HL-60 (cell line): ENCODE results near the gene KCNQ1OT1.

Experiments
- DNase-seq, 2 experiments: peaks; one replicate each; pipeline ENCODE4 v3.0.0-alpha.2; 2010 to 2020; ENCODE audit warnings: low read depth in 1 of 2, low spot score in 1 of 2
- H3K27ac ChIP-seq: fragments of 250-450 bp; sonication (Bioruptor Pico); replicated peaks from 2 replicates; pipeline ENCODE4 v1.5.1; 2020; ENCODE audit warnings: mild to moderate bottlenecking, moderate library complexity
- H3K27me3 ChIP-seq: fragments of 250-450 bp; sonication (Bioruptor Pico); 2 replicates; pipeline ENCODE4 v1.5.1; 2021; ENCODE audit warnings: mild to moderate bottlenecking, moderate library complexity; ENCODE audit not compliant: insufficient read depth, poor library complexity, severe bottlenecking
- H3K4me3 ChIP-seq: replicated peaks from 2 replicates; pipeline ENCODE4 v1.5.1; 2011; ENCODE audit warnings: mild to moderate bottlenecking, control low read depth, low read length; ENCODE audit not compliant: insufficient read depth
- CTCF ChIP-seq: IDR thresholded peaks from one replicate; pipeline ENCODE4 v1.5.1; 2011; ENCODE audit warnings: low read length, control low read depth, inconsistent platforms; ENCODE audit not compliant: insufficient read depth
- GABPA ChIP-seq: IDR thresholded peaks from 2 replicates; pipeline ENCODE4 v1.6.1; 2012; ENCODE audit warnings: low read depth
- POLR2AphosphoS5 ChIP-seq: IDR thresholded peaks from 2 replicates; pipeline ENCODE4 v1.6.1; 2012; ENCODE audit warnings: low read depth
- SPI1 ChIP-seq: IDR thresholded peaks from 2 replicates; pipeline ENCODE4 v1.6.1; 2012; ENCODE audit warnings: low read depth, mild to moderate bottlenecking, borderline replicate concordance
- TF ChIP-seq, protein P1 (sequence below): IDR thresholded peaks from 2 replicates; pipeline ENCODE4 v1.6.1; 2012; ENCODE audit warnings: low read depth; ENCODE audit not compliant: insufficient replicate concordance

Gene KCNQ1OT1

GRCh38 chr11:2663506-2663905 is 36.3 kb downstream of the KCNQ1OT1 start:
- no peaks in the 10 kb centered on the region for H3K27me3 ChIP-seq
- H3K27ac ChIP-seq = no peak overlapping the region
- DNase-seq = no peak
- TF ChIP-seq SPI1 = no peak
- no peak for TF ChIP-seq CTCF
- no peak for TF ChIP-seq POLR2AphosphoS5
- TF ChIP-seq, protein P1, sequence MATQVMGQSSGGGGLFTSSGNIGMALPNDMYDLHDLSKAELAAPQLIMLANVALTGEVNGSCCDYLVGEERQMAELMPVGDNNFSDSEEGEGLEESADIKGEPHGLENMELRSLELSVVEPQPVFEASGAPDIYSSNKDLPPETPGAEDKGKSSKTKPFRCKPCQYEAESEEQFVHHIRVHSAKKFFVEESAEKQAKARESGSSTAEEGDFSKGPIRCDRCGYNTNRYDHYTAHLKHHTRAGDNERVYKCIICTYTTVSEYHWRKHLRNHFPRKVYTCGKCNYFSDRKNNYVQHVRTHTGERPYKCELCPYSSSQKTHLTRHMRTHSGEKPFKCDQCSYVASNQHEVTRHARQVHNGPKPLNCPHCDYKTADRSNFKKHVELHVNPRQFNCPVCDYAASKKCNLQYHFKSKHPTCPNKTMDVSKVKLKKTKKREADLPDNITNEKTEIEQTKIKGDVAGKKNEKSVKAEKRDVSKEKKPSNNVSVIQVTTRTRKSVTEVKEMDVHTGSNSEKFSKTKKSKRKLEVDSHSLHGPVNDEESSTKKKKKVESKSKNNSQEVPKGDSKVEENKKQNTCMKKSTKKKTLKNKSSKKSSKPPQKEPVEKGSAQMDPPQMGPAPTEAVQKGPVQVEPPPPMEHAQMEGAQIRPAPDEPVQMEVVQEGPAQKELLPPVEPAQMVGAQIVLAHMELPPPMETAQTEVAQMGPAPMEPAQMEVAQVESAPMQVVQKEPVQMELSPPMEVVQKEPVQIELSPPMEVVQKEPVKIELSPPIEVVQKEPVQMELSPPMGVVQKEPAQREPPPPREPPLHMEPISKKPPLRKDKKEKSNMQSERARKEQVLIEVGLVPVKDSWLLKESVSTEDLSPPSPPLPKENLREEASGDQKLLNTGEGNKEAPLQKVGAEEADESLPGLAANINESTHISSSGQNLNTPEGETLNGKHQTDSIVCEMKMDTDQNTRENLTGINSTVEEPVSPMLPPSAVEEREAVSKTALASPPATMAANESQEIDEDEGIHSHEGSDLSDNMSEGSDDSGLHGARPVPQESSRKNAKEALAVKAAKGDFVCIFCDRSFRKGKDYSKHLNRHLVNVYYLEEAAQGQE = no peak
- TF ChIP-seq GABPA = no peak
- H3K4me3 ChIP-seq = no peak overlapping the region

GRCh38 chr11:2662430-2663299 is 37.1 kb downstream of the KCNQ1OT1 start:
- no peak overlapping the region for H3K27ac ChIP-seq
- no peak overlapping the region for H3K4me3 ChIP-seq
- DNase-seq = no peak
- H3K27me3 ChIP-seq = no peaks in the 10 kb centered on the region
- TF ChIP-seq POLR2AphosphoS5 (no peak), GABPA (no peak), SPI1 (no peak), CTCF (no peak)
- TF ChIP-seq, protein P1 = no peak

DNA sequence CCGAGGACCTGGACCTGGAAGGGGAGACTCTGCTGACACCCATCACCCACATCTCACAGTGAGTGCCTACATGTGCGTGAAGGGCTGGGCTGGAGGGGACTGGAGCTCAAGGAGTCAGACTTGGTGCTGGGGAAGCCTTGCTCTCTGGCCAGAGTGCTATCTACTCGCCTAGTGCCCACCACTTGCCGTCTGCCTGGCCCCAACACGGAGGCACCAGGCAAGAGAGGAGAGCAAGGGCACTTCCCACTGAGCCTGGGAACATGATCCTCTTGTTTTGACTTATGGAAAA is 37.8 kb downstream of the KCNQ1OT1 start:
- no peak overlapping the region for H3K27ac ChIP-seq
- TF ChIP-seq, protein P1 = no peak
- no peak for TF ChIP-seq GABPA
- DNase-seq = no peak
- no peak overlapping the region for H3K4me3 ChIP-seq
- H3K27me3 ChIP-seq = no peaks in the 10 kb centered on the region
